GM18508 (cell line): ENCODE results near the gene RARB.

Experiments used
- ATAC-seq: cut with Tn5 transposase; IDR thresholded peaks from one replicate; pipeline ENCODE4 v1.9.1; 2021; ENCODE audit warnings: moderate number of reproducible peaks; ENCODE audit not compliant: insufficient read depth, unreplicated experiment

RARB gene

GRCh38 chr3:25427942-25428788, at the start of gene RARB:
Gene RARB, plus strand, starts transcription at chr3:25428263. Its CDS starts 469 bp downstream, at chr3:25428732.
- ATAC-seq = peak; percentile 93

GRCh38 chr3:25378786-25379311, 49.2 kb upstream of the RARB start:
- ATAC-seq = no peak

GRCh38 chr3:25380222-25380739, 47.8 kb upstream of the RARB start:
- ATAC-seq = no peak

- no peak for ATAC-seq
These were observed 47.0 kb upstream of the RARB start for GRCh38 chr3:25381083-25381482.

- no peak for ATAC-seq
These were observed 43.6 kb upstream of the RARB start for GRCh38 chr3:25384471-25384870.

GRCh38 chr3:25385807-25386460, 42.1 kb upstream of the RARB start:
- no peak for ATAC-seq

- ATAC-seq = no peak
These were observed 41.3 kb upstream of the RARB start for GRCh38 chr3:25386686-25387255.

GRCh38 chr3:25390605-25391004, 37.5 kb upstream of the RARB start:
- no peak for ATAC-seq

- ATAC-seq = no peak
These were observed 31.8 kb upstream of the RARB start for GRCh38 chr3:25396251-25396650.

- no peak for ATAC-seq
These were observed 31.4 kb upstream of the RARB start for GRCh38 chr3:25396686-25397085.

GRCh38 chr3:25397150-25397549, 30.9 kb upstream of the RARB start:
- ATAC-seq = no peak

GRCh38 chr3:25400587-25400986, 27.5 kb upstream of the RARB start:
- ATAC-seq = no peak

GRCh38 chr3:25403968-25404367, 24.1 kb upstream of the RARB start:
- no peak for ATAC-seq

GRCh38 chr3:25404569-25404968, 23.5 kb upstream of the RARB start:
- ATAC-seq = no peak

- no peak for ATAC-seq
These were observed 22.7 kb upstream of the RARB start for GRCh38 chr3:25405335-25405734.

- ATAC-seq = no peak
These were observed 17.4 kb upstream of the RARB start for GRCh38 chr3:25410703-25411102.

- no peak for ATAC-seq
These were observed 15.8 kb upstream of the RARB start for GRCh38 chr3:25412269-25412668.

GRCh38 chr3:25416176-25416575, 11.9 kb upstream of the RARB start:
- ATAC-seq = no peak

- no peak for ATAC-seq
These were observed 9.5 kb upstream of the RARB start for GRCh38 chr3:25418596-25418995.

- no peak for ATAC-seq
These were observed 8.8 kb upstream of the RARB start for GRCh38 chr3:25419251-25419650.

GRCh38 chr3:25420147-25420546, 7.9 kb upstream of the RARB start:
- ATAC-seq = no peak
